ENCODE measurements around the gene RPL7A.
"Not testable (repeated sequence)": the region's sequence is repeated elsewhere in the genome, so short reads cannot be mapped to it uniquely, and the experiment has no call there.

The RPL7A gene

DNA sequence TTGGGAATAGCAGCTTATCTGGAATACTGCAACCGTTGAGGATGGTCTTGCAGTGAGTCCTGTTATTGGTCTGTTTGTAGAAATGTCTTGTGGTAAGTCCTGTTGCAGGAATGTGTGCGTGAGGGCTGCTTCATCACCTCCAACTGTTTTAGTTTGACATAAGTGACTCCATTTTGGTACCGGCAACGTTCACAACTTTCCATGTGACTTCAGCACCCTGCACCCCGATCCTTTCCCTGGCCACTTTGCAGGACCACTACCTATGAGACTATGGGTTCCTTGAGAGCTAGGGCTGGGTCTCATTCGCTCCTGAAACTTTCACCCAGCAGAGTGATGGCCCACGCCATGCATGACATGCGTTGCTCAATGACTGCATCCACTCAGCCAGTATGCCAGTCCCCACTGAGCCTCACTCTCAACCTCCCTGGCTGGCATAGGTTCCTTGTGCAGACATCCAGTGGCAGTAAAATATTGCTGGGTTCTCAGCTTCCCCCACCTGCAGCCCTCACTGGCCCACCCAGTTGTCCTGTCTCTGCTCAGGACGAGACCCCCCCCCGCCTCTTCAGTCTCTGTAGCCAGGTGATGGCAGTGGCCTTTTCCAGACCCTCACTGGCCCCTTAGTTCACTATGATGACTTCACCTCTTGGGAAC lies 20.1 kb upstream of the RPL7A start:
- DNase-seq (ENCODE audit: low read depth) = no peak

DNA sequence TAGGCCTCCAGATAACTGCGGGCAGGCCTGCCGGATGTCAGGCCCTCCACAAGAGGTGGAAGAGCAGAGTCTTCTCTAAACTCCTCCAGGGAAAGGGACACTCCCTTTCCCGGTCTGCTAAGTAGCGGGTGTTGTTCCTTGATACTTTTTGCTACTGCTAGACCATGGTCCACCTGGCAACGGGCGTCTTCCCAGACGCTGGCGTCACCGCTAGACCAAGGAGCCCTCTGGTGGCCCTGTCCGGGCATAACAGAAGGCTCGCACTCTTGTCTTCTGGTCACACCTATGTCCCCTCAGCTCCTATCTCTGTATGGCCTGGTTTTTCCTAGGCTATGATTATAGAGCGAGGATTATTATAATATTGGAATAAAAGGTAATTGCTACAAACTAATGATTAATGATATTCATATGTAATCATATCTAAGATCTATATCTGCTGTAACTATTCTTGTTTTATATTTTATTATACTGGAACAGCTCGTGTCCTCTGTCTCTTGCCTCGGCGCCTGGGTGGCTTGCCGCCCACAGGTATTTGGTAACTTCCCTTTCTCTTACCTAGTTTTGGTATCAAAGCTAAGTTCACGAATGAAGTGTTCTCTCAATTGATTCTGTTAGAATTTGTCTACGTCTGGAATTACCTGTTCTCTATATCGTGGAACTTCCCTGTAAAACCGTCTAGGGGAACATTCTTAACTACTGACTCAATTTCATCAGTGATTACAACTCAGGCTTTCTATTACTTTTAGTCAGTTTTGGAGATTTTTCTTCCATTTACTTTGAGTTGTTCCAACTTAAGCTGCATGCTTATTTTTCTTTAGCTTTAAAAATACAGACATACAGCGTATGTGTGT lies 18.5 kb upstream of the RPL7A start:
- not testable (repeated sequence) for DNase-seq (ENCODE audit: low read depth)

DNA sequence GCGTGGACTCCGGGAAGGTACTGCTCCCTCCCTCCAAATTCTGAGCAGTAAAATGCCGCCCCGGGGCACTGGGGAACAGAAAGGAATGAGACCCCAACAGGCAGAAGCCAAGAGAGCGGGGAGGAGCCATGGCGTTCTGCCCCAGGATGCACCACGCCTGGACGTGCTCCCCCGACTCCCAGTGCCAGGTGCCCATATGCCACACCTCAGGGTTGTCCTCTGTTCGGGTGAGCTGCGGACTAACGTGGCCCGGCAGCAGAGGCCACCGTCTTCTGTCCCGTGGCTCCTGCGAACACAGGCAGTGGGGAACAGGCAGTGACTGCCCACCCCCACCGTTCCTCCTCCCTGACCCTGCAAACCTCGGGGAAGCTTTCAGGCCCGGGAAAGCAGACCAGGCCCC lies 16.8 kb upstream of the RPL7A start:
- DNase-seq (ENCODE audit: low read depth) = no peak

DNA sequence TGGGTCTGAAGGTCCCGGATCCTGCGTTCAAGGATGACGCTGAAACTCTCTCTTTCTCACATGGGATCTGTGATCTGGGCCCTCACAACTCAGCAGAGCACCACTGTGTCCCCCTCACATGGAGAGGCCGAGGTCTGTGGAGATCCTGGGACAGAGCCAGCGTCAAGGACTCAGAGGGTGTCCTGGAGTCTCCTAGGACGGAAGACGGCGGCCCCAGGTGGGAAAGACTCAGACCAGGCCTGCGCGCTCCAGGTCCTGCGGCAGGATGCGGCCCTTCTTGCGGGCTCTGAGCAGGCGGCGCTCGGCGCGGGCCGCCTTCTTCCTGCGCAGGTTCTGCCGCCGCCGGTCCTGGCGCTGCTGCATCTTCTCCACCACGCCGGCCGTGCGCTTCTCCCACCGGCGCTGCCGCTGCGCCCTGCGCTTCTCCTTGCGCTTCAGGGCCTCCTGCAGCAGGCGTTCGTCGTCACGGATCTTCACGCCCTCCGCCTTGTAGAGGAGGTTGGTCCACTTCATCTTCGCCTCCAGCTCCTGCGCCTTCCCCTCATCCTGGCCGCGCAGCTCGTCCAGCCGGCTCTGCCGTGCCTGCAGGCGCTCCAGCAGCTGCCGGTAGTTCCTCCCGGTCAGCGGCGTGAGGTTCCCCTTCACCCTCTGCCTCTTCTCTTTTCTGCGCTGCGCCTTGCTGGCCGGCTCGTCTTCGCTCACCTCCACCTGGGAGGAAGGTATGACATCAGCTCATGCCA lies 16.2 kb upstream of the RPL7A start:
- no peak for DNase-seq (ENCODE audit: low read depth)

DNA sequence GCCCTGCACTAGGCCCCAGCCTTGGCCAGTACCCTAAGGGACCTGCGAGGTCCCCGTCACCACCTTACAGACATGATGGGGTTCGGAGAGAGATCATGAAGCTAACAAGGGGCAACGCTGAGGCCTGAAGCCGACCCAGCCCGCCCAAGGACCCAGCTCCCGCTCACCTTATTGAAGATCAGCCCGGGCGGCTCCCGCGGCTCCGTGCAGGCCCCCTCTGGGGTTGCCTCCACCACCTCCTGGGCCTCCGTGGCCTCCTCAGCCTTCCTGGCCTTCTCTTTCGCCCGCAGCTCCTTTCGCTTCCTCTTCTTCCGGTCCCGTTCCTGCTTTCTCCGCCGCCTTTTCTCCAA lies 15.7 kb upstream of the RPL7A start:
- DNase-seq (ENCODE audit: low read depth) = no peak

DNA sequence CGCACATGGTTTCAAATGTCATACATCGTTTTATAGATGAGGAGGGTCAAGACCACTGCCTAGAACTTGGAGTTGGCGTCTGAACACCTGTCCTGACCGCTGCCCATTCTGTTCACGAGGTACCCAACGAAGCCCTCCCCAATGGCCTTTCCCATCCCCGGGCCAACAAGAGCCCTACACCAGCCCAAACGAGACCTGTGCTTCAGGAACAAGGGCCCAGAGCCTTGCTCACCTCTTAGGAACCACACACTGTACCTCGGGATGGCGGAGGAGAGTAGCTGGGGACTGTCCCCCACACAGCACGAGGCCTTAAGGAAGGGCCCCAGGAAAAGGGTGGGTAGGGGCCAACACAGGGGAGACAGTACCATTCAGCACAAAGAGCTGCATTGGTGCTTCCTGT lies 15.0 kb upstream of the RPL7A start:
- no peak for DNase-seq (ENCODE audit: low read depth)

DNA sequence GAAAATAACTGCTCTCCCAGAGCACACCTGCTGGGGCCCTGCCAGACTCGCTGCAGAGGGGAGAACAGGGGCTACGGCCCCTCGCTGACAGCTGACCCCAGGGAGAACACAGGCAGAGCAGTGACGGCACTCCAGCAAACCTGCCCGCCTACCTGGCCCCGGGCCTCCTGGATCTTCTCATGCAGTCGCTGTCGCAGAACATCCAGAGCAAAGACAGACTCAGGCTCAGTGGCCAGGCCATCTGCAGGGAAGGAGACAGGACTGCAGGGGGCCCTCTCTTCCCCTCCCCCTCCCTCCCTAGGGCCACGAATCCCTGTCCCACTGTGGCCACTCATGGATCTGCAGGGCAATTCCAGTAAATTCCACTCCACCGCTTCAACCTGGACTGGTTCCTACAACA lies 14.5 kb upstream of the RPL7A start:
- no peak for DNase-seq (ENCODE audit: low read depth)

DNA sequence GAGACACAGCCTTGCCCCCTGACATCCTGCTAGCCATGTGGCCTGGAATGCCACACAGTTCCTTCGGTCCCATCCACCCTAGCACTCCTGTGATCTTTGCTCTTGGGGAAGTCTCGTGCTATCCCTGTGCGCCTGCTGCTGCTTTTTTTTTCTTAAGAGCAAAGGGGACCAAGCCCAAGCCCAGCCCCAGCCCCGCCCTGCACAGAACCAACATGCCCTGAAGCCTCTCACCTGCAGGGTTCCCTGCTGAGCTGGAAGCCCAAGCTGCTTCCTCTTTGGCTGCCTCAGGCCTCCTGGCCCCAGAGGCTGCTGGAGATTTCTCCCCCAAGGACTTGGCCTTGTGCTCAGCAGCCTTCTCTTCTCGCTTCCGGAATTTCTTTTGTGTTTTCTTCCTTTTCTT lies 13.9 kb upstream of the RPL7A start:
- no peak for DNase-seq (ENCODE audit: low read depth)

DNA sequence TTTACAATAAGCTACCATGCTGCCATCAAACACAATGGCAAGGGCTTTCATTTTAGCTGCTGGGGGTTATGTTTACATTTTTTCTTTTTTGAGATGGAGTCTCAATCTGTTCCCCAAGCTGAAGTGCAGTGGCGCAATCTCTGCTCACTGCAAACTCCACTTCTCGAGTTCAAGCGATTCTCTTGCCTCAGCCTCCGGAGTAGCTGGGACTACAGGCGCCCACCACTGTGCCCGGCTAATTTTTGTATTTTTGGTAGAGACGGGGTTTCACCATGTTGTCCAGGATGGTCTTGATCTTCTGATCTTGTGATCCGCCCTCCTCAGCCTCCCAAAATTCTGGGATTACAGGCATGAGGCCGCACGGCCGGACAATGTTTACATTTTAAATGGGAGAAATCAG lies 13.1 kb upstream of the RPL7A start:
- not testable (repeated sequence) for DNase-seq (ENCODE audit: low read depth)

DNA sequence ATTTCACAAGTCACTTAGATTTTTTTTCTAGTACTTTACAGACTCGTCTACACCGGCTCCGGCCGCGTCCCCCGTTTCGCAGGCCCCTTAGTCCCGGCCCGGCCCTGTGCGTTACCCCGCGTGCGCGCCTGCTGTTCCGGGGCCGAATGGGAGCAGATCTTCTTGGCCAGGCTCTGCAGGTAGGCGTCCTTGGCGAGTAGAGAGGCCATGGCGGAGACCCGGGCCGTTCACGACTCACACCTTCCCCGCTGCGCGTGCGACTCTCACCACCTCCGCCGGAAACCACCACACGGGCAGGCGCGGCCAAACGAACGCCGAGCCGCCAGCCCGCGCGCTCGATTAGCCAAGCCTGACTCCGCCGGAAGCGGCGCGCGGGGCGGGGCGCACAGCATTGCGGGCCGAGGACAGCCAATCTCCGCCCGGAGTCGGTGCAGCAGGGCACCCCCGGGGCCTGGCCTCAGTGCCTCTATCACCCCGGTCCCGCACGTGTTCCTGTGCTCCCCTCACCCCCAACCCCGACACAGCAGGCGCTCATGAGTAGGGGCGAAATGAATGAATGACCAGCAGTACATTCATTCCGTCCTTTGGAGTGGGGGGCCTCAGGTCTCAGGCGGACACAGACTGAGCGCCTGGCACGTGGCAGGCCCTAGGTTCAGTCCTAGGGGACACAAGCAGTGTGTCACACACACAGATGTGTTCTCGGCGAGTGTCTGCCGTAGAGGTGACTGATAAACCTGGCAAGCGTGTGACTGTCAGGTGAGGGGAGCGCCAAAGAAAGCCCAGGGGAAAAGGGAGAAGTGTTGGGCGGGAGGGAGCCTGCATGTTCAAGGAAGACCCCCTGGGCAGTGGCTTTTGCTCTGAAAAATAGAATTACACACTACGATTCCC lies 11.8 kb upstream of the RPL7A start, which contains the start of gene SURF6:
Gene SURF6, minus strand, starts transcription at position 265 of the 888 bp plus-strand sequence. Its CDS starts 56 bp downstream, at position 209.
- peak; percentile 87 for DNase-seq (ENCODE audit: low read depth)

DNA sequence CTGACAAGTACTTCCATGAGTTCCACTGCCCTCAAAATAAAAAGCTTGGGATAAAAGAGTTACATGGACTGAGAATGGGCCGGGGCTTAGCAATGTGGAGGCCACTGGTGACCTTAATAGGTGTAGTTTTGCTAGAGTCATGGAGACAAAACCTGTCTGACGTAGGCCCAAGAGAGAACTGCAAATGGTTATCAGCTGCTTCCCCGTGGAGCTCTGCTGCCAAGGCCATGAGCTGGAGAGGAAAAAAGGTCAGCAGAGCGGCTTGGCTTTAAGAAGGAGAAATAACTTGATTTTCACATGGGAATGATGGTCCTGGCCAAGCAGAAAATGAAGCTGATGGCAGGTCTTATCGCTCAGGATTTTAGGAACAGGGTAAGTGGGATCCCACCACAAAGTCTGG lies 8.4 kb upstream of the RPL7A start:
- DNase-seq (ENCODE audit: low read depth) = no peak

DNA sequence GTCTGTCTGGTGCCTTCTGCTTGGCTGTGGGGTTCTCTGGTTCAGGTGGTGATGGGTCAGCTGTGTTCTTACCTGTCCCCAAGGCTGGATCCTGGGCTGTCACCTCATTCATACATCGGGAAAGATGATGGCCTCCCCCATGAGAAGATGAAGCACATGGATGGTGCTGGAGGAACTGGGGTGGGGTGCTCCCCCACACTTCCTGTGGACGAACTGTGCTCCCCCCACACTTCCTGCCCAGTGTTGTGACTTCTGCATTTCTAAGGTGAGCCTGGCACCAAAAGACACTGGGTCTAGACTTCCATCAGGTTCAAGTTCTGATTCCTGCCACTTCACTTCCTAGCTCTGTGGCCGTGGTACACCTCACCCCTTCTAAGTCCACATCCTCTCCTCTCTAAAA lies 7.8 kb upstream of the RPL7A start:
- no peak for DNase-seq (ENCODE audit: low read depth)

DNA sequence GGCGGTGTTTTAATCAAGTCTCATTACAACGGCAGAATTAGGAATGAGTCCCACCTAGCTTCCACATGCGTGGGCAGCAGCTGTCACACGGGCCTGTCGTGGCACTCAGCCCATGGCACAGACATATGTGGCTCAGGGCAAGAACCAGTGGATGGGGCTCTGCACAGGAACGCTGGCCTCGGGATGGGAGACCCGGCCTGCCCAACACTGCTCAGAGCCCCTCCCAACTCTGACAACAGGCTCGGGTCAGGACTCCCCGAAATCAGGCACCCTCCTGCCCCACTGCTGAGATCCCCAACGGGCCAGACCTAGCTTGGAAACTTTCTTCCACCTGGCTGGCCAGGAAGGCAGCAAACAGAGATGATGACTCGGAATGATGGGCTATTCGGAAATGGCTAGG lies 7.1 kb upstream of the RPL7A start:
- DNase-seq (ENCODE audit: low read depth) = no peak

DNA sequence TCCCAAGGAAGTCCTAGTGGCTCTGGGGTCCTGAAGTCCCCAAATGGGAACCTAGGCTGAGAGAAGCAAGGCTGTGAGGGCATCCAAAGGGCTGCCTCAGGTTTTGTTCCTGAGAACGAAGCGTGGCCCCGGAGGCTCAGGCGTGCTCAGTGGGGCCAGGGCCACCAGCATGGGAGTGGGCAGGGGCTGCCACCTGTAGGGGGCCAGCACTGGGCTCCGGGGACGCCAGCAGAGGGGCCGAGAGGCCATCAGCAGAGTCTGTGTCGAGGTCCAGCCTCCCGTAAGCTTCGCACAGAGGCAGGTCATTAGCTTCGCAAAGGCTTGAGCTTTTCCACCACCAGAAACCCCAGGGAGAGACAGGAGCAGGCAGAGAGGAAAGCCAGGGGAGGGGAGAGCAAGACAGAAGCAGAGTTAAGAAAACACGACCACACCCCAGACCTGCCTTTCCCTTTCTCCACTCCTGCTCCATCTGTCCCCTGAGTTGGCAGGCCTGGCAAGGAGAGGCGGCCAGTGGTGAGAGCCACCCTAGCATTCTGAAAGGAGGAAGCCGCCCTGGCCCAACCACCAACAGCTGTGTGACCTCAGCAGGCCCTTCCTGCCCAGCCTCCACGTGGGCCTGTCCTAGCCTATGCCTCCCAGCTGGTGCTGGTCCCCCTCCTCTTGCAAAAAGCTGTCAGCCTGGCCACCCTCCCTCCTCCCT lies 6.5 kb upstream of the RPL7A start:
- no peak for DNase-seq (ENCODE audit: low read depth)

DNA sequence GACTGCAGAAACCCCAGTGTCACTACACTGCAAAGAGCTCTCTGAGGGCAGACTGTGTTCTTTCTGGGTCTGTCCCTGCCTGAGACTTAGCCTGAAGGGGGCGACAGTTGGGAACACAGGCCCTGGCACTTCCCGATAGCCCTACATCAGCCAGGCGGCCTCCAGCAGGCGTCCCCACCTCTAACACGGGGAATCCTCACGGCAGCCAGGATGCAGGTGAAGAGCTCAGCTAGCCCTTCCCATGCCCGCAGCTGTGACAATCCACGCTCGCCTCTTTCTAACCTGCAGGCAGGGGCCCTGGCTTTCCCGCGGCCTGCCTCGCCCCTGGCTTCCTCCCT lies 6.0 kb upstream of the RPL7A start:
- DNase-seq (ENCODE audit: low read depth) = no peak

DNA sequence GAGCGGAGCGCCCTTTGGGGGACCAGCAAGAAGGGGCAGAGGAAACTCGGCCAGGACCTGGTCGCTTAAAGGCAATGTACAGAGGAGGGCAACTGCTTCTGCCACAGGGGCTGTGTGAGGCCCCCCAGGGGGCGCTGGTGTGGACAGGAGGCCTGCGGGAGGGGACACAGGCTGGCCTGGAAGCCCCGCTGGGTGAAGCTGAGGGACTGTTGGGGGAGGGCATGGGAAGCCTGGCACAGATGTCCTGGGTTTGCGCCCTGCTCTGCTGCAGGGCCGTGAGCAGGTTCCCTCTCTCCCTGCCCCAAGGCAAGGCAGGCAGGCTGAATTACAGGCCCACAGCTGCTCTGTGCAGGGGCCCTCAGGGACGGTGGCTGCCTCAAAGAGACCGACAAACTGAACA lies 5.4 kb upstream of the RPL7A start:
- no peak for DNase-seq (ENCODE audit: low read depth)

DNA sequence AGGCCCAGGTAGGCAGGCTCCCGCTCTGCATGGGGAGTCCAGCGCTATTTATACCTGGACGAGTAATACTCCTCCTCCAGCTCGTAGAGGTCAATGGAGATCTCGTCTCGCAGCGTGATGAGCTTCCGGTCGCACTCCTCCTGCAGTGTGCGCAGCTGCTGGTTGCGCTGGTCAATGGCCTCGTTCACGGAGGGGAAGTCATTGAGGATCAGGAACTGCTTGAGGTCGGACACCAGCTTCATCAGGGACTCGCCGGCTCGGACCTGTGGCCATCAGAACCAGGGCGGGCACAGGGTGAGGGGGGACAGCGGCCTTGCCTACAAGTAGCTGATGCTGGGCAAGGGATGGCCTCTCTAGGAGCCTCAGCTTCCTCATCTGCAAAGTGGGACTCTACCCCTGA lies 3.9 kb upstream of the RPL7A start:
- no peak for DNase-seq (ENCODE audit: low read depth)

DNA sequence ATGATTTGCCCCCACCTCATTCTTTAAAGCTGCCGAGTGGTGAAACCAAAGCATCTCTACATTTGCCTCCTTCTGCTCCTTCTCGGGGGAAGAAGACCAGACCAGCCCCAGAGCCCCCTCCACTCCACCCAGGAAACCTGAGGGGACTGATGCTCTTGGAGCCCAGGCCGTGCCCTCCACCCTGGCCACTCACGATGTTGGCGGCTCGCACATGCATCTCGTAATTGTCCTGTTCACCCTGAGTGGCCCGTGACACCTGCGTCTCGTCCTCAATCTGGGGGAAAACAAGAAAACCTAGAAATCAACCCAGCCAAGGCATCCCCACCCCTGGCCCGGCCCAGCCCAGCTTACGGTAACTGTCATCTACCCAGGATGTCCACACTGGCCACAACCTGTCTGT lies 3.0 kb upstream of the RPL7A start:
- no peak for DNase-seq (ENCODE audit: low read depth)

DNA sequence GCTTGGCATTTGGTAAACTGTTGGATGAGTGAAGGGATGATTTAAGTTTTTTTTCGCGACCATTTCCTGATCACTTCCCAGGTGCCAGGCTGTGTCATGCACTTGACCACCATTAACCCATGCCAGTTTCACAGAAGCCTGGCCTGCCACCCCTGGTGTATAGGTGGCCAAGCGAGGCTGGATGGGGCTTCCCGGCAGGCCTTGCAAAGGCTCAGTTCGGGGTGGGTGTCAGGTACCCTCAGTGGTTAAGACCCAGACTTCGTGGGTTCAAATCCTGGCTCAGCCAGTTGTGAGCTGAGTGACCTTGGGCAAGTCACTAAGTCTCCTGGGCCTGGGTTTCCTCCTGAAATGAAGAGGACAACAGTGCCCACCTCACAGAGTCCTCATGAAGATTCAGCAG lies 2.4 kb upstream of the RPL7A start:
- DNase-seq (ENCODE audit: low read depth) = no peak

DNA sequence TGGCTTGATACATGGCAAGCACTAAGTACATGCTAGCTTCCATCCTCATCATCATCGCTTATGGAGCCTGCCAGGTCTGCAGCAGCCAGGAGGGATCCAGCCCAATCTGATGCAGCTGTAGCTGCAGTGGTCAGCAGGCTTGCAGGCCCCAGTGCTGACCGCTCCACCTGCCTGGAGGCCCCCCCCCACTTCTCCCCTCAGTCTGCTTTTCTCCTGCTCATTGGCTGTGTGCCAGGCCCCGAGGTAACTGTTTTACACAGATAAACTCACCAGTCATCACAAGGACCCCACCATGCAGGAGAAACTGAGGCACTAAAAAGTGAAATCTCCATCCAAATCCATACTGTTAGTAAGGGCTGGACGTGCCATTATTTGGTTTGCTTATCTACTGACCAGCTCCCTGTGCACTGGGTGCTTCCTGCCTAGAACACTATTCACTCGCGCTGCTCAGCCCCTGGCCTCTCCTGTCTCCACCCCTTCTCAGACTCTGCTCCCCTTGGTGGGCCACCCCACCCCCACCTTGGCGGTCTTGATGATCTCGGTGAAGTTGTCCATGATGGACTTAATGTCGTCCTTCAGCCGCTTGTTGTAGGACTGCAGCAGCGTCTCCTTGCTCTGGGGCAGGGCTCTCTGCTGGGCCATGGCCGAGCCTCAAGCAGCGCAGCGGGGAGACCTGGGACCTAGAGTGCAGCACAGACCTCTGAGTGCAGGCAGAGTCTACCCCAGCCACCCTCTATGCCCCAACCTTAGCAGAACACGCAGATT lies 1.8 kb upstream of the RPL7A start:
- no peak for DNase-seq (ENCODE audit: low read depth)

DNA sequence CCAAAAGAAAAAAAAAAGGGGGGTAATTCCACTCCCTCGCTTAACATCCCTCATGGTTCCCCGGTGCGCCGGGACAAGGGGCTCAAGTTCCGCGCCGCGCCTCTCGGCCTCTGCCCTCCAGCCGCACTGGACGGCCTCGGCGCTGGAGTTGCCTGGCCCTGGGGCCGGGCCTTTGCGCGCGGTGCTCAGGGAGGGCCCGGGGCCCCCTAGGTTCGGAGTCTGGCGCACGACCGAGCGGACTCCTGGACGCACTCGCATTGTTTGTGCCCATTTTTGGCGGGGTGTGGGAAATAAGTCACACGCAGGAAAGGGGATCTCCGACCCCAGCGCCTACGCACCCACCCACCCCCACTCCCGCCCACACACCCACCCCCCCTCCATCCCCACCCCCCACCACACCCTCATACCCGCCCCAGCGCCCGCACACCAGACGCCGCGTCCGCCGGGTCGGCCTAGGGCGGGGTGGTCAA lies 468 bp upstream of the RPL7A start:
- no peak for DNase-seq (ENCODE audit: low read depth)
